OCI-LY3 (cell line): ENCODE measurements around the gene STARD13.

Experiments used
- EZH2phosphoT487 ChIP-seq: fragments of 200-600 bp; shearing (Covaris generic); IDR thresholded peaks from 2 replicates; pipeline ENCODE4 v1.6.1; 2018; ENCODE audit warnings: antibody characterized with exemption, mixed run types, low read depth
- TF ChIP-seq, protein P1 (sequence below): fragments of 200-600, 300-600 bp; sonication (generic); IDR thresholded peaks from 2 replicates; pipeline ENCODE4 v1.5.1; 2014; ENCODE audit warnings: antibody characterized with exemption, low read length, low read depth

DNA sequence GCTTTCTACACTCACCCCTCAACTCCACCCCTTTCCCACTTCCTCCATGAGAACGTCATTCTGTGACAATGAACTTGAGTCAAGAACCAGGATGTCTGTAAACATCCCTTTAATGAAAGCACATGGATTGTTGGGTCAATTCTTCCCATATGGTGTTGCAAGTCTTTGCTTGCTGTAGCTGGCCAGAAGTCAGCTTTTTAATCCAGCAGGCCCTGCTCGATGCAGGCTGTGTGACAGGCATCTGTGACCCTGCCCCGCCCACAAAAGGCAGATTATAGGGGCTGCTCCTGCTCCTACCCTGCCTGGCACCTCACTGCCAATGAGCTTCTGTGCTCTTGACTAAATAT, 78.0 kb downstream of the STARD13 start:
- TF ChIP-seq, protein P1, sequence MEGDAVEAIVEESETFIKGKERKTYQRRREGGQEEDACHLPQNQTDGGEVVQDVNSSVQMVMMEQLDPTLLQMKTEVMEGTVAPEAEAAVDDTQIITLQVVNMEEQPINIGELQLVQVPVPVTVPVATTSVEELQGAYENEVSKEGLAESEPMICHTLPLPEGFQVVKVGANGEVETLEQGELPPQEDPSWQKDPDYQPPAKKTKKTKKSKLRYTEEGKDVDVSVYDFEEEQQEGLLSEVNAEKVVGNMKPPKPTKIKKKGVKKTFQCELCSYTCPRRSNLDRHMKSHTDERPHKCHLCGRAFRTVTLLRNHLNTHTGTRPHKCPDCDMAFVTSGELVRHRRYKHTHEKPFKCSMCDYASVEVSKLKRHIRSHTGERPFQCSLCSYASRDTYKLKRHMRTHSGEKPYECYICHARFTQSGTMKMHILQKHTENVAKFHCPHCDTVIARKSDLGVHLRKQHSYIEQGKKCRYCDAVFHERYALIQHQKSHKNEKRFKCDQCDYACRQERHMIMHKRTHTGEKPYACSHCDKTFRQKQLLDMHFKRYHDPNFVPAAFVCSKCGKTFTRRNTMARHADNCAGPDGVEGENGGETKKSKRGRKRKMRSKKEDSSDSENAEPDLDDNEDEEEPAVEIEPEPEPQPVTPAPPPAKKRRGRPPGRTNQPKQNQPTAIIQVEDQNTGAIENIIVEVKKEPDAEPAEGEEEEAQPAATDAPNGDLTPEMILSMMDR: no peak
- TF ChIP-seq EZH2phosphoT487: no peak
